A549 (cell line): ENCODE results near the gene PRDM1. TPM values are rescaled to one million over a fixed set of nuclear protein-coding genes. Genes with fewer than 3 reads are reported as not detected.
A peak's percentile ranks its signal among the peaks of the same experiment; 100 is the strongest.

Experiments used
- ATAC-seq, 2 experiments: fragments of 200-7000 bp in 1 of 2; fragments of >200 bp in 1 of 2; cut with Nextera tagmentation in 1 of 2; cut with Tn5 transposase in 1 of 2; 3 replicates each; pipeline versions ENCODE4 v1.8.0 to v1.9.1; 2018 to 2020; ENCODE audit warnings: mild to moderate bottlenecking in 1 of 2, moderate library complexity in 1 of 2
- CTCF ChIA-PET: fragments of 300-600 bp; sonication (Branson Sonifier 250); formaldehyde crosslinking; extraction: SDS; loops from one replicate; lab custom pipeline; 2021; ENCODE audit warnings: antibody characterized with exemption, inconsistent platforms; lab: Yijun Ruan, JAX
- POLR2A ChIA-PET: fragments of 350-600 bp; formaldehyde crosslinking; extraction: SDS; loops from one replicate; lab custom pipeline; 2021; ENCODE audit warnings: antibody characterized with exemption, inconsistent platforms; lab: Yijun Ruan, JAX
- DNase-seq, 2 experiments: peaks; one replicate each; pipeline versions ENCODE4 v3.0.0 to v3.0.0-alpha.2; 2011 to 2016; ENCODE audit warnings: low read depth in 1 of 2, low spot score in 1 of 2
- FAIRE-seq: peaks from 2 replicates; lab custom pipeline; 2011; peaks lifted over from hg19 to GRCh38; lab: Jason Lieb, UNC
- H3K27ac ChIP-seq, 2 experiments: fragments of >200 bp; sonication (Bioruptor Twin); formaldehyde crosslinking; 3 replicates each; pipeline ENCODE4 v1.5.1; 2016 to 2017
- H3K4me1 ChIP-seq: fragments of >200 bp; sonication (Bioruptor Twin); formaldehyde crosslinking; 3 replicates; pipeline ENCODE4 v1.6.1; 2016
- H3K4me2 ChIP-seq: fragments of >200 bp; sonication (Bioruptor Twin); formaldehyde crosslinking; 3 replicates; pipeline ENCODE4 v1.6.1; 2016
- H3K4me3 ChIP-seq: fragments of >200 bp; sonication (Bioruptor Twin); formaldehyde crosslinking; 3 replicates; pipeline ENCODE4 v1.5.1; 2016
- H3K9me3 ChIP-seq: fragments of >200 bp; sonication (Bioruptor Twin); formaldehyde crosslinking; 3 replicates; pipeline ENCODE4 v1.6.1; 2016
- CBX8 ChIP-seq: fragments of 200-600 bp; sonication (generic); IDR thresholded peaks from 2 replicates; pipeline ENCODE4 v1.6.1; 2016
- CTCF ChIP-seq: fragments of >200 bp; sonication (Bioruptor Twin); formaldehyde crosslinking; IDR thresholded peaks from 3 replicates; pipeline ENCODE4 v1.5.1; 2016
- E2F6 ChIP-seq: IDR thresholded peaks from 2 replicates; pipeline ENCODE4 v1.6.1; 2012; ENCODE audit warnings: low read depth, borderline replicate concordance
- ESRRA ChIP-seq: fragments of 150-350 bp; IDR thresholded peaks from 2 replicates; pipeline ENCODE4 v1.6.1; 2014; ENCODE audit warnings: mild to moderate bottlenecking, low read length, borderline replicate concordance
- FOSL2 ChIP-seq, 2 experiments: fragments of 450-650 bp in 1 of 2; fragments of >200 bp in 1 of 2; sonication (Bioruptor Twin) in 1 of 2; formaldehyde crosslinking; IDR thresholded peaks; 2 replicates each; pipeline versions ENCODE4 v1.5.0 to v1.6.1; 2016 to 2020; ENCODE audit warnings: mild to moderate bottlenecking in 1 of 2, moderate library complexity in 1 of 2
- FOXS1 ChIP-seq: fragments of 250-450 bp; sonication (Bioruptor Pico); IDR thresholded peaks from 2 replicates; pipeline ENCODE4 v1.5.0; 2020; ENCODE audit warnings: mild to moderate bottlenecking, moderate library complexity
- HEYL ChIP-seq: fragments of 250-450 bp; sonication (Bioruptor Pico); IDR thresholded peaks from 2 replicates; pipeline ENCODE4 v1.8.0; 2021; ENCODE audit warnings: mild to moderate bottlenecking, moderate library complexity
- HMGXB4 ChIP-seq: fragments of 250-450 bp; sonication (Bioruptor Pico); IDR thresholded peaks from 2 replicates; pipeline ENCODE4 v1.5.0; 2021; ENCODE audit warnings: mild to moderate bottlenecking, moderate library complexity, borderline replicate concordance
- HOXA7 ChIP-seq: fragments of 250-450 bp; sonication (Bioruptor Pico); IDR thresholded peaks from 2 replicates; pipeline ENCODE4 v1.5.0; 2020; ENCODE audit warnings: mild to moderate bottlenecking, moderate library complexity
- HOXB13 ChIP-seq: fragments of 250-450 bp; sonication (Bioruptor Pico); IDR thresholded peaks from 2 replicates; pipeline ENCODE4 v1.5.0; 2020; ENCODE audit warnings: low read depth, mild to moderate bottlenecking, moderate library complexity
- MAFK ChIP-seq: fragments of 450-650 bp; IDR thresholded peaks from 2 replicates; pipeline ENCODE4 v1.6.1; 2014; ENCODE audit not compliant: partially characterized antibody
- NR3C1 ChIP-seq: fragments of >200 bp; sonication (Bioruptor Twin); formaldehyde crosslinking; IDR thresholded peaks from 3 replicates; pipeline ENCODE4 v1.6.1; 2017
- RFX5 ChIP-seq: fragments of 450-650 bp; IDR thresholded peaks from 2 replicates; pipeline ENCODE4 v1.7.1; 2014; ENCODE audit warnings: antibody characterized with exemption, mild to moderate bottlenecking, moderate library complexity
- SMC3 ChIP-seq: fragments of >200 bp; sonication (Bioruptor Twin); formaldehyde crosslinking; IDR thresholded peaks from 3 replicates; pipeline ENCODE4 v1.6.1; 2018; ENCODE audit warnings: inconsistent platforms
- TP53 ChIP-seq: fragments of 250-450 bp; sonication (Bioruptor Pico); IDR thresholded peaks from 2 replicates; pipeline ENCODE4 v1.5.0; 2021; ENCODE audit warnings: mild to moderate bottlenecking, moderate library complexity
- WGBS: methylation state at CpG from one replicate; pipeline ENCODE4 v1.1.6; 2017; ENCODE audit errors: missing lambda C conversion rate; 5-methylcytosine and 5-hydroxymethylcytosine counted together
- polyA plus RNA-seq, 4 experiments: library from polyadenylated mRNA; depleted of rRNA in 3 of 4; stranded (reverse); fragments of >200 nt; fragmentation: RNase III in 1 of 4; extraction: RNeasy Plus Mini Kit Qiagen cat#74134 plus additional on column Dnase treatment in 1 of 4; gene quantifications; 2 replicates in 3 of 4; 3 replicates in 1 of 4; pipeline ENCODE4 v1.2.3, GENCODE V29; 2011 to 2017

The PRDM1 gene
- polyA plus RNA-seq, 2 of the 4 experiments (the other 2 are of a cell fraction): 2.6 to 11.2 TPM

GRCh38 chr6:106102034-106102433 is 15.9 kb downstream of the PRDM1 start:
- Histone ChIP-seq H3K4me2 (no peak overlapping the region), H3K9me3 (no peaks in the 10 kb centered on the region), H3K4me1 (peaks cover 24% of the 10 kb centered on the region), H3K4me3 (no peak overlapping the region), H3K27ac (no peak overlapping the region)
- FAIRE-seq (no peak), DNase-seq (no peak), ATAC-seq (no peak)
- ChIA-PET POLR2A (interaction anchor here (1.0 kb wide), 1 partner anchor 9 kb away, joined by 4 read pairs; no protein-coding TSS in a partner anchor), CTCF (no interaction called here)
- TF ChIP-seq HEYL (CRISPR knock-in tag): no peak
- no peak for TF ChIP-seq HMGXB4
- 94% methylated on average over 5 of the region's 5 CpGs for WGBS

GRCh38 chr6:106102967-106103727 is 17.0 kb downstream of the PRDM1 start:
- Histone ChIP-seq H3K4me3 (no peak overlapping the region), H3K27ac (no peak overlapping the region)
- WGBS: 86% methylated on average over 10 of the region's 11 CpGs

GRCh38 chr6:106103728-106104109 is 17.6 kb downstream of the PRDM1 start:
- no peak for FAIRE-seq
- 91% methylated on average over 9 of the region's 9 CpGs for WGBS

More at GRCh38 chr6:106102967-106103727, 17.0 kb downstream of the PRDM1 start:
- no peak for TF ChIP-seq SMC3
- no peak for TF ChIP-seq FOXS1 (CRISPR knock-in tag)
- TF ChIP-seq E2F6: no peak
- TF ChIP-seq RFX5: no peak
- no peak for TF ChIP-seq ESRRA
- no peak for TF ChIP-seq NR3C1
- no peak for TF ChIP-seq CTCF
- TF ChIP-seq TP53 (CRISPR knock-in tag): no peak
- no peak for TF ChIP-seq HOXA7 (CRISPR knock-in tag)
- no peak for TF ChIP-seq CBX8
- TF ChIP-seq HEYL (CRISPR knock-in tag): no peak
- no peak for TF ChIP-seq FOSL2 (IDR thresholded peaks at IDR 0.05)
- TF ChIP-seq FOSL2 (CRISPR knock-in tag; IDR thresholded peaks at IDR 0.05): no peak
- CTCF ChIA-PET: interaction anchor here (1.1 kb wide), 1 partner anchor 17 kb away, joined by 3 read pairs; the partner anchor contains the start of gene PRDM1
- DNase-seq (no peak), FAIRE-seq (no peak), ATAC-seq (no peak)
- H3K9me3 ChIP-seq: no peaks in the 10 kb centered on the region
- peaks cover 21% of the 10 kb centered on the region for H3K4me1 ChIP-seq
- H3K4me2 ChIP-seq: no peak overlapping the region
- POLR2A ChIA-PET: interaction anchor here (1.0 kb wide), 1 partner anchor 10 kb away, joined by 4 read pairs; no protein-coding TSS in a partner anchor

More at GRCh38 chr6:106103728-106104109, 17.6 kb downstream of the PRDM1 start:
- Histone ChIP-seq H3K4me2 (no peak overlapping the region), H3K4me1 (peaks cover 20% of the 10 kb centered on the region), H3K9me3 (no peaks in the 10 kb centered on the region), H3K4me3 (no peak overlapping the region), H3K27ac (no peak overlapping the region)
- DNase-seq (no peak), ATAC-seq (no peak)
- TF ChIP-seq MAFK (peak; percentile 44), HOXB13 (CRISPR knock-in tag) (no peak)
- ChIA-PET CTCF (no interaction called here), POLR2A (no interaction called here)
